ENCODE measurements around the gene TEX35. TPM values are rescaled to one million over a fixed set of nuclear protein-coding genes. Genes with fewer than 3 reads are reported as not detected.
A peak's percentile ranks its signal among the peaks of the same experiment; 100 is the strongest.
"Not testable (repeated sequence)": the region's sequence is repeated elsewhere in the genome, so short reads cannot be mapped to it uniquely, and the experiment has no call there.

The TEX35 gene
- total RNA-seq, 1 donor from 2014 or later = not detected

DNA sequence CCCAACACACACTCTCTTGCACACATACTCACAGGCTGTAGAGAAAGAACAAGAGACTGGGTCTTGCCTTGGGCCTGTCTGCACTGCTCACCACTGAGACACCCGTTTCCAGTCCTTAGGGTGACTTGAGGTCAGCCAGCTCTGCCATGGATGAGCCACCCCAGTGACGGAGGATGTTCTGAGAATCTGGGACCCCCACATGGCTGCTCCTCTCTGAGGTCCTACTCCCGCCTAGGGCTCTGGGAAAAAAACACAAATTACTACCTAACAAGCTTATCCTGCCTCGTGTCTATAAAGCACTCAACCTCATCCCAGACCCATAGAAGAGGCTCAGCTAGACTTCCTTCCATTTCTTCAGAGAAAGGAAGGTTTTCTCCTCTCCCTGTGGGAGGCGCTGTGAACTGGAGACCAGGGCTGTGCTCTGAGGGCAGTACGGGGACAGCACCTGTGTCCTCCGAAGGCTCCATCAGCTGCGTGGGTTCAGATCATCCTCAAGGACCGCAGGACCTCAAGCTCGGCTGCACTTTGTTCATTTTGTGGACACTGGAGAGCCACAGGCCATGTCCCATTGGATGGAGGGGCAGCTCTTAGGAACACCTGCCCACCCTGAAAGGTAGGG, 11.9 kb upstream of the TEX35 start:
- Mint-ChIP-seq H3K4me1 (ENCODE audit: unreplicated experiment) (no peaks in the 10 kb centered on the region), H3K27ac (ENCODE audit: unreplicated experiment) (no peak overlapping the region), H3K27me3 (ENCODE audit: unreplicated experiment) (no peaks in the 10 kb centered on the region), H3K36me3 (ENCODE audit: unreplicated experiment) (no peaks in the 10 kb centered on the region), H3K9me3 (ENCODE audit: unreplicated experiment) (no peaks in the 10 kb centered on the region), H3K4me3 (ENCODE audit: unreplicated experiment) (no peak overlapping the region)
- DNase-seq (ENCODE audit: extremely low spot score, unreplicated experiment) = no peak
- TF ChIP-seq, protein P1, sequence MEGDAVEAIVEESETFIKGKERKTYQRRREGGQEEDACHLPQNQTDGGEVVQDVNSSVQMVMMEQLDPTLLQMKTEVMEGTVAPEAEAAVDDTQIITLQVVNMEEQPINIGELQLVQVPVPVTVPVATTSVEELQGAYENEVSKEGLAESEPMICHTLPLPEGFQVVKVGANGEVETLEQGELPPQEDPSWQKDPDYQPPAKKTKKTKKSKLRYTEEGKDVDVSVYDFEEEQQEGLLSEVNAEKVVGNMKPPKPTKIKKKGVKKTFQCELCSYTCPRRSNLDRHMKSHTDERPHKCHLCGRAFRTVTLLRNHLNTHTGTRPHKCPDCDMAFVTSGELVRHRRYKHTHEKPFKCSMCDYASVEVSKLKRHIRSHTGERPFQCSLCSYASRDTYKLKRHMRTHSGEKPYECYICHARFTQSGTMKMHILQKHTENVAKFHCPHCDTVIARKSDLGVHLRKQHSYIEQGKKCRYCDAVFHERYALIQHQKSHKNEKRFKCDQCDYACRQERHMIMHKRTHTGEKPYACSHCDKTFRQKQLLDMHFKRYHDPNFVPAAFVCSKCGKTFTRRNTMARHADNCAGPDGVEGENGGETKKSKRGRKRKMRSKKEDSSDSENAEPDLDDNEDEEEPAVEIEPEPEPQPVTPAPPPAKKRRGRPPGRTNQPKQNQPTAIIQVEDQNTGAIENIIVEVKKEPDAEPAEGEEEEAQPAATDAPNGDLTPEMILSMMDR (IDR thresholded peaks at IDR 0.05) = no peak

DNA sequence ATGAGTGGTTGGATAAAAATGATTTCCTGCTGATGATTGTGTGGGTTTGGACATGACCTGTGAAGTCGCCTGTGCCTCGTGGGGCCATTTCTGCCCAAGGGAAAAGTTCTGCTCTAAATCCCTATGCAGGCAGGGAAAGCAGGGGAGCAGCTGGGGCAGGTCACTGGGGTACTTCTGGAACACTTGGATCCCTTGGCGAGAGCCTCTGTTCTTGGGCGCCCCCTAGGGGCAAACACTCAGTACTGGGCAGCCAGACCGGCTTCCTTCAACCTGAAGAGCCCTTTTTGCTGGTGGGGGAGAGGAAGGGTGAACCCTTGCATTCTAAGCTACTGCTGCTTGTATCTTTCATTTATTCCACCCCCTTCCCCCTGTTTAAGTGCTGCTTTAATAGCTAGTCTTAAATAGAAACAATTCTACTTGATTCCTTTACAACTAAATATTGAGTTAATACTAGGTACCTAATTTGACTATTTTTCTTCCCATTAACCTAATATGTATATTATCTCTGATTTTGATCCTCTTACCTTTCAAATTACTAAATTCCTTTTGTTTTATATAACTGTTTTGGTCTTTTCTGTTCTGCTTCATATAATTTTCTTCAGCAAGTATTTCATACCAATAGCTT, 11.1 kb upstream of the TEX35 start:
- Mint-ChIP-seq H3K4me3 (ENCODE audit: unreplicated experiment) (no peak overlapping the region), H3K27me3 (ENCODE audit: unreplicated experiment) (no peaks in the 10 kb centered on the region), H3K27ac (ENCODE audit: unreplicated experiment) (no peak overlapping the region), H3K4me1 (ENCODE audit: unreplicated experiment) (no peaks in the 10 kb centered on the region), H3K36me3 (ENCODE audit: unreplicated experiment) (no peaks in the 10 kb centered on the region), H3K9me3 (ENCODE audit: unreplicated experiment) (no peaks in the 10 kb centered on the region)
- peak; percentile 91 for DNase-seq (ENCODE audit: extremely low spot score, unreplicated experiment)
- TF ChIP-seq, protein P1 (IDR thresholded peaks at IDR 0.05) = peak; percentile 91

DNA sequence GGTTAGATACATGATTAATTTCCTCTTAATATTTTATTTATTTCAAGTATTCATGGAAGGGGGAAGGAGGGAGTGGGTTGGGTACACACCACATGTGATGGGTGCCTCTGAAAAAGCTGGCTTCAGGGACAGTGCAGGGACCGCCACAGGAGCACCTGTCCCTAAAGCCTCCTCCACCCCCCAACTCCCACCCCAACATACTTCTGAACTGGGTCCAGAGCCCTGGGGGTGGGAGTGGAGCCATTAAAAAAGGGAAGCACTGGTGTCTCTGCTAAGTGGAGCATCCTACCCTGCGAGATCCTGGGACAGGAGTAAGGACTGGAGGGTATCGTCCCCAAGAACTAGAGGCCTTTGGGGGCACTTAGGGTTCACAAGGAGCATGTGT, 10.6 kb upstream of the TEX35 start:
- TF ChIP-seq, protein P1 (IDR thresholded peaks at IDR 0.05) = no peak
- no peaks in the 10 kb centered on the region for H3K36me3 Mint-ChIP-seq (ENCODE audit: unreplicated experiment)
- no peak for DNase-seq (ENCODE audit: extremely low spot score, unreplicated experiment)
- no peaks in the 10 kb centered on the region for H3K27me3 Mint-ChIP-seq (ENCODE audit: unreplicated experiment)
- no peak overlapping the region for H3K4me3 Mint-ChIP-seq (ENCODE audit: unreplicated experiment)
- no peaks in the 10 kb centered on the region for H3K9me3 Mint-ChIP-seq (ENCODE audit: unreplicated experiment)
- no peak overlapping the region for H3K27ac Mint-ChIP-seq (ENCODE audit: unreplicated experiment)
- H3K4me1 Mint-ChIP-seq (ENCODE audit: unreplicated experiment) = no peaks in the 10 kb centered on the region

DNA sequence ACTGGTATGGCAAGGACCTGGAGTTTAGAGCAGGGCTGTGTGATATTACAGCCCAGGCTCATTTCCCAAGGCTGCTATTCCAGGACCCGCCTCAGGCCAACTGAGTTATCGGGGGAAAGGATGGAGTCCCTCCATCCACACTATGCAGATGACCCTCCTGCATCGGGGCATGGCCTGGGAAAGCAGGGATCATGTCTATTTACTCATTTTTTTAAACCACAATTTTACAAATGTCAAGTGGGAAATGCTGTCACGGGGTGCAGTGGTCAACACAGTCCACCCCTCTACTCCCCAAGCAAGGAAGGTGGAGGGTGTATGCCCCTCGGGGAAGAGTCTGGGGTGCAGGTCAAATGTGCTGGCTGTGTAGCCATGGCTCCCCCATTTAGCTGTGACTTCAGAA, 10.1 kb upstream of the TEX35 start:
- Mint-ChIP-seq H3K4me3 (ENCODE audit: unreplicated experiment) (no peak overlapping the region), H3K4me1 (ENCODE audit: unreplicated experiment) (no peaks in the 10 kb centered on the region), H3K27me3 (ENCODE audit: unreplicated experiment) (no peaks in the 10 kb centered on the region), H3K27ac (ENCODE audit: unreplicated experiment) (no peak overlapping the region), H3K9me3 (ENCODE audit: unreplicated experiment) (no peaks in the 10 kb centered on the region), H3K36me3 (ENCODE audit: unreplicated experiment) (no peaks in the 10 kb centered on the region)
- DNase-seq (ENCODE audit: extremely low spot score, unreplicated experiment) = no peak
- TF ChIP-seq, protein P1 (IDR thresholded peaks at IDR 0.05) = no peak

DNA sequence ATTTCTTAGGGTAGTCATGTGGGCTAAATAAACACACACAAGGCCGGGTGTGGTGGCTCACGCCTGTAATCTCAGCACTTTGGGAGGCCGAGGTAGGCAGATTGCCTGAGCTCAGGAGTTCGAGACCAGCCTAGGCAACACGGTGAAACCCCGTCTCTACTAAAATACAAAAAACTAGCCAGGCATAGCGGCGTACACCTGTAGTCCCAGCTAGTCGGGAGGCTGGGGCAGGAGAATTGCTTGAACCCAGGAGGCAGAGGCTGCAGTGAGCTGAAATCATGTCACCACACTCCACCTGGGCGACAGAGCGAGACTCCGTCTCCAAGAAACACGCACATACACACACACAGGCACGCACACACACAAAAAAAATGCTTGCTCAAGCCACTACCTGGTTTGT, 9.6 kb upstream of the TEX35 start:
- not testable (repeated sequence) for DNase-seq (ENCODE audit: extremely low spot score, unreplicated experiment); H3K27ac Mint-ChIP-seq (ENCODE audit: unreplicated experiment); H3K36me3 Mint-ChIP-seq (ENCODE audit: unreplicated experiment); H3K4me3 Mint-ChIP-seq (ENCODE audit: unreplicated experiment); H3K27me3 Mint-ChIP-seq (ENCODE audit: unreplicated experiment); H3K4me1 Mint-ChIP-seq (ENCODE audit: unreplicated experiment); H3K9me3 Mint-ChIP-seq (ENCODE audit: unreplicated experiment)
